OCI-LY3 (cell line): ENCODE data around the gene SASS6.
A peak's percentile ranks its signal among the peaks of the same experiment; 100 is the strongest.

Experiments
- H2AFZ ChIP-seq: fragments of 200-600, 300-600 bp; shearing (Covaris generic); 2 replicates; pipeline ENCODE4 v1.6.0; 2014; ENCODE audit warnings: antibody characterized with exemption, low read depth, low read length
- H3K27ac ChIP-seq: fragments of 200-600, 300-600 bp; sonication (generic); 2 replicates; pipeline ENCODE4 v1.5.1; 2014; ENCODE audit warnings: mild to moderate bottlenecking, low read length, moderate library complexity, mixed read lengths
- H3K27me3 ChIP-seq: fragments of 200-600, 300-600 bp; sonication (generic); 2 replicates; pipeline ENCODE4 v1.6.1; 2014; ENCODE audit warnings: low read depth, low read length, mixed read lengths
- H3K36me3 ChIP-seq: fragments of 200-600, 300-600 bp; sonication (generic); replicated peaks from 2 replicates; pipeline ENCODE3; 2014; ENCODE audit warnings: low read depth, low read length, mixed read lengths
- H3K4me1 ChIP-seq: fragments of 300-600, 200-600 bp; sonication (generic); 2 replicates; pipeline ENCODE4 v1.6.1; 2014; ENCODE audit warnings: low read length, mixed read lengths
- H3K4me2 ChIP-seq: fragments of 200-600, 300-600 bp; sonication (generic); 2 replicates; pipeline ENCODE4 v1.6.1; 2014; ENCODE audit warnings: low read length, mixed read lengths
- H3K4me3 ChIP-seq: fragments of 300-600, 200-600 bp; sonication (generic); 2 replicates; pipeline ENCODE4 v1.5.1; 2014; ENCODE audit warnings: antibody characterized with exemption, mild to moderate bottlenecking, low read length, moderate library complexity
- H3K79me2 ChIP-seq: fragments of 300-600, 200-600 bp; shearing (Covaris generic); 2 replicates; pipeline ENCODE4 v1.6.1; 2014; ENCODE audit warnings: mild to moderate bottlenecking, low read length, mixed read lengths
- H3K9ac ChIP-seq: fragments of 300-600, 200-600 bp; shearing (Covaris generic); 2 replicates; pipeline ENCODE4 v1.6.0; 2014; ENCODE audit warnings: mild to moderate bottlenecking, low read length, moderate library complexity
- H3K9me3 ChIP-seq: fragments of 200-600, 300-600 bp; shearing (Covaris generic); 2 replicates; pipeline ENCODE4 v1.6.1; 2014; ENCODE audit warnings: low read length, mixed read lengths; ENCODE audit not compliant: insufficient read depth
- H4K20me1 ChIP-seq: fragments of 200-600, 300-600 bp; sonication (generic); 2 replicates; pipeline ENCODE4 v1.6.1; 2016; ENCODE audit warnings: low read length, mixed read lengths; ENCODE audit not compliant: insufficient read depth
- EZH2phosphoT487 ChIP-seq: fragments of 200-600 bp; shearing (Covaris generic); IDR thresholded peaks from 2 replicates; pipeline ENCODE4 v1.6.1; 2018; ENCODE audit warnings: antibody characterized with exemption, mixed run types, low read depth
- TF ChIP-seq, protein P1 (sequence below): fragments of 200-600, 300-600 bp; sonication (generic); IDR thresholded peaks from 2 replicates; pipeline ENCODE4 v1.5.1; 2014; ENCODE audit warnings: antibody characterized with exemption, low read length, low read depth

The SASS6 gene

DNA sequence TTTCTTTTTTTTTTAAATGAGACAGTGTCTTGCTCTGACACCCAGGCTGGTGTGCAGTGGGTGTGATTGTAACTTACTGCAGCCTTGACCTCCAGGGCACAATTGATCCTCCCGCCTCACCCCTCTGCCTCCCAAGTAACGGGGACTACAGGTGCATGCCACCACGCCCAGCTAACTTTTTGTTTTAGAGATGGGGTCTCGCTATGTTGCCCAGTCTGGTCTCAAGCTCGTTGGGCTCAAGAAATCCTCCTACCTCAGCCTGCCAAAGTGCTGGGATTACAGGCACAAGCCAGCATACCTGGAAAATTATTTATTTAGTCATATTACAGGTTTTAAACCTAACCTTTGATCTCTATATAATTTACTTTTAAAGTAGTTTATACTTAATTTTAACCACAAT, 32.0 kb upstream of the SASS6 start:
- H4K20me1 ChIP-seq, result no peaks in the 10 kb centered on the region
- no peaks in the 10 kb centered on the region for H3K79me2 ChIP-seq
- H3K9ac ChIP-seq, result no peak overlapping the region
- no peak overlapping the region for H3K4me2 ChIP-seq
- no peaks in the 10 kb centered on the region for H3K27me3 ChIP-seq
- H3K27ac ChIP-seq, result no peak overlapping the region
- H3K4me3 ChIP-seq, result no peak overlapping the region
- H3K4me1 ChIP-seq, result no peaks in the 10 kb centered on the region
- no peaks in the 10 kb centered on the region for H3K36me3 ChIP-seq
- TF ChIP-seq, protein P1, sequence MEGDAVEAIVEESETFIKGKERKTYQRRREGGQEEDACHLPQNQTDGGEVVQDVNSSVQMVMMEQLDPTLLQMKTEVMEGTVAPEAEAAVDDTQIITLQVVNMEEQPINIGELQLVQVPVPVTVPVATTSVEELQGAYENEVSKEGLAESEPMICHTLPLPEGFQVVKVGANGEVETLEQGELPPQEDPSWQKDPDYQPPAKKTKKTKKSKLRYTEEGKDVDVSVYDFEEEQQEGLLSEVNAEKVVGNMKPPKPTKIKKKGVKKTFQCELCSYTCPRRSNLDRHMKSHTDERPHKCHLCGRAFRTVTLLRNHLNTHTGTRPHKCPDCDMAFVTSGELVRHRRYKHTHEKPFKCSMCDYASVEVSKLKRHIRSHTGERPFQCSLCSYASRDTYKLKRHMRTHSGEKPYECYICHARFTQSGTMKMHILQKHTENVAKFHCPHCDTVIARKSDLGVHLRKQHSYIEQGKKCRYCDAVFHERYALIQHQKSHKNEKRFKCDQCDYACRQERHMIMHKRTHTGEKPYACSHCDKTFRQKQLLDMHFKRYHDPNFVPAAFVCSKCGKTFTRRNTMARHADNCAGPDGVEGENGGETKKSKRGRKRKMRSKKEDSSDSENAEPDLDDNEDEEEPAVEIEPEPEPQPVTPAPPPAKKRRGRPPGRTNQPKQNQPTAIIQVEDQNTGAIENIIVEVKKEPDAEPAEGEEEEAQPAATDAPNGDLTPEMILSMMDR, result no peak
- no peak for TF ChIP-seq EZH2phosphoT487
- no peaks in the 10 kb centered on the region for H3K9me3 ChIP-seq
- H2AFZ ChIP-seq, result no peak overlapping the region

- Histone ChIP-seq H3K4me3 (no peak overlapping the region), H3K9ac (no peak overlapping the region), H3K4me2 (no peak overlapping the region), H3K27me3 (no peaks in the 10 kb centered on the region), H3K4me1 (no peaks in the 10 kb centered on the region), H3K79me2 (no peaks in the 10 kb centered on the region), H3K36me3 (no peaks in the 10 kb centered on the region), H2AFZ (no peak overlapping the region), H4K20me1 (no peaks in the 10 kb centered on the region), H3K27ac (no peak overlapping the region), H3K9me3 (no peaks in the 10 kb centered on the region)
- TF ChIP-seq, protein P1, result no peak
- TF ChIP-seq EZH2phosphoT487, result no peak
Measured at GRCh38 chr1:100164216-100164615, 31.5 kb upstream of the SASS6 start.

DNA sequence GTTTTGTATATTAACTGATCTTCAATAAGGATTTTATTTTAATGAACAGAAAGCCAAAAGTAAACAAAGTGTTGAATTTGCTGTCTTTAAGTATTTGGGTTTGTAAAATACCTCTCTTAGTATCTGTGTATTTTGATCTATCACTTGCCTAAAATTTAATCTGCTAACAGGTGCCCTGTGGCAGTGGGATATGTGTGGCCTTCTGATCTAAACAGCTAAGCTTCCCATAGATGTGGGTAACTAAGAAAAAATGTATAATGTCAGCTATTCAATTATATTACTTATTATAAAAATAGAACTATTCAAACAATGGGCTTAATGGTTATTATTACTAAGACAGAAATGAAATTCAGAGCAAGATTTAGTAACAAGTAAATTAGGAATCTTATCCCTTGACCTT, 30.2 kb upstream of the SASS6 start:
- Histone ChIP-seq H3K9me3 (no peaks in the 10 kb centered on the region), H3K79me2 (no peaks in the 10 kb centered on the region), H3K4me2 (no peak overlapping the region), H3K36me3 (no peaks in the 10 kb centered on the region), H3K4me1 (no peaks in the 10 kb centered on the region), H3K4me3 (no peak overlapping the region), H4K20me1 (no peaks in the 10 kb centered on the region), H3K9ac (no peak overlapping the region), H2AFZ (no peak overlapping the region), H3K27ac (no peak overlapping the region), H3K27me3 (no peaks in the 10 kb centered on the region)
- TF ChIP-seq EZH2phosphoT487, result no peak
- TF ChIP-seq, protein P1, result no peak

GRCh38 chr1:100152271-100152670, 19.5 kb upstream of the SASS6 start:
- Histone ChIP-seq H3K9me3 (no peaks in the 10 kb centered on the region), H4K20me1 (no peaks in the 10 kb centered on the region), H3K27me3 (no peaks in the 10 kb centered on the region), H3K9ac (peak overlapping the region; percentile 28; the same call in 1 of the 2 replicates), H3K79me2 (no peaks in the 10 kb centered on the region), H2AFZ (no peak overlapping the region), H3K27ac (peak overlapping the region; percentile 48), H3K36me3 (peaks cover 5% of the 10 kb centered on the region), H3K4me1 (peaks cover 16% of the 10 kb centered on the region), H3K4me3 (peak overlapping the region; percentile 50), H3K4me2 (peak overlapping the region; percentile 77)
- no peak for TF ChIP-seq EZH2phosphoT487
- TF ChIP-seq, protein P1, result no peak
